ENCODE data around the gene FERD3L.
A peak's percentile ranks its signal among the peaks of the same experiment; 100 is the strongest.

FERD3L gene

GRCh38 chr7:19117091-19117869 is 27.9 kb downstream of the FERD3L start, which contains the start of gene TWIST1:
TSS of gene TWIST1 (minus strand) at chr7:19117636. CDS start at chr7:19117321, 315 bp downstream.
- DNase-seq (ENCODE audit: low spot score) = peak; percentile 85

DNA sequence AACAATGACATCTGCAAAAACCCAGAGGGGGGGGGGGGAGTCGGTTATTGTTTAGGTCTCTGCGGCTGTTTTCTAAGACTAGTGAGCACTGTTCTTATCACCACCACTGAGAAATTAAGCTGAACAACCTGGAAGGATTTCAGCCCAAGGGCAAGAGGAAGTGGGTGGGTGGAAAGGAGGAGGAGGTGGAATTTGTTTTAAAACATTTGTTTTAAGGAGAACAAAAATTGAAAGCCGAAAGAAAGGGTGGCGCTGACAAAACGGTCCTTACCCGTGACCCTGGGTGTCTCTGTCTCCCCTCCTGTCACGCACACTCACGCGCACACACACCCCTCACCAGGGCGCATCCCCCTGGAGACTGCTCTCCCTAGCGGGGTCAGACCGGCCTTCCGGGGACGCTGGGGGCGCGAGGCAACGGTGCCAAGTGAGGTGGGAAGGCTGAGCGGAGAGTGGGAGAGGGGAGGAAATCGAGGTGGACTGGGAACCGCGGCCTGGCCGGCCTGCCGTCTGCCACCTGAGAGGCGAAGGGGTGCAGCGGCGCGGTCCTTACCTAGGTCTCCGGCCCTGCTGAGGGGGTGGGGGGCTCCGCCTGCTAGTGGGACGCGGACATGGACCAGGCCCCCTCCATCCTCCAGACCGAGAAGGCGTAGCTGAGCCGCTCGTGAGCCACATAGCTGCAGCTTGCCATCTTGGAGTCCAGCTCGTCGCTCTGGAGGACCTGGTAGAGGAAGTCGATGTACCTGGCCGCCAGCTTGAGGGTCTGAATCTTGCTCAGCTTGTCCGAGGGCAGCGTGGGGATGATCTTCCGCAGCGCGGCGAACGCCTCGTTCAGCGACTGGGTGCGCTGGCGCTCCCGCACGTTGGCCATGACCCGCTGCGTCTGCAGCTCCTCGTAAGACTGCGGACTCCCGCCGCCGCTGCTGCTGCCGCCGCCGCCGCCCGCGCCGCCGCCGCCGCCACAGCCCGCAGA is 28.8 kb downstream of the FERD3L start:
- peak; percentile 39 for DNase-seq (ENCODE audit: low spot score)

- DNase-seq (ENCODE audit: low spot score) = peak; percentile 55
Measured at GRCh38 chr7:19114551-19114855, 30.7 kb downstream of the FERD3L start.

- DNase-seq (ENCODE audit: low spot score) = peak; percentile 66
Measured at GRCh38 chr7:19113855-19114550, 31.2 kb downstream of the FERD3L start.

- no peak for DNase-seq (ENCODE audit: low spot score)
Measured at GRCh38 chr7:19113002-19113350, 32.2 kb downstream of the FERD3L start.

GRCh38 chr7:19112274-19113001 is 32.8 kb downstream of the FERD3L start:
- DNase-seq (ENCODE audit: low spot score) = peak; percentile 41

DNA sequence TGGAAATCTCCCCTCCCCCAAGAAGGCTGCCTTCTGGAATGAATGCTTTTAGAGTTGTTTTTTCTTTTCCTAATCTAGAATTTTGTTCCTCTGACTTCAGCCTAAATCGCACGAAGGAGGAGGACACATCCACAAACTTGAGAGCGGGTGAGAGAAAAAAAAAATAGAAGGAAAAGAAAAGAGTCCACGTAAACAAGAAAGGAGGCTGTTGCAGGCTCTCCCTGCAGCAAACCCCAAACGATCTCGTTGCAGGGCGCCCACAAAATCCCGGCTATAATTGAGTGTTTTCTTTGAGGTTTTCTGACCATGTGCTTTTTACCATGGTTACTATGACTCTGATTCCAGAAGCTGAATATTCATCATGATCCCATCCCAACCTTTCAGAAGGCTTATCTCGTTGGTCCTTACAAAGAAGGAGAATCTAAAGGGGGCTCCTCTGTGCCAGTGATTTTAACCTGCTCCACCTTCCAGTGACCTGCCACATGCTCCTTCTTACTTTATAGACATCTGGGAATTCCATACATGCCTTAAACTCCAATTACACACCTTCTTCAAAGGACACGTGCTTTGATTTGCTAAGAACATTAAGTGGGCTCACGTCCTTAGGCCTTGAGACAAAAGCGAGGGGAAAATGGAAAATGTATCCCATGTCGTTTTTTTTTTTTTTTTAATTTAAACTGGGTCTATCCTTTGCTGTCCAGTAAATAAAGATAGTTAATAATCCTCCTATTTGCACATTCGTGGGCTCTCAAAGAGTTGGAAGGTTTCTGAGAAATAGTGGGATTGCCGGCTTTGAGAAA is 33.5 kb downstream of the FERD3L start:
- no peak for DNase-seq (ENCODE audit: low spot score)

- DNase-seq (ENCODE audit: low spot score) = no peak
Measured at GRCh38 chr7:19110776-19111175, 34.4 kb downstream of the FERD3L start.

DNA sequence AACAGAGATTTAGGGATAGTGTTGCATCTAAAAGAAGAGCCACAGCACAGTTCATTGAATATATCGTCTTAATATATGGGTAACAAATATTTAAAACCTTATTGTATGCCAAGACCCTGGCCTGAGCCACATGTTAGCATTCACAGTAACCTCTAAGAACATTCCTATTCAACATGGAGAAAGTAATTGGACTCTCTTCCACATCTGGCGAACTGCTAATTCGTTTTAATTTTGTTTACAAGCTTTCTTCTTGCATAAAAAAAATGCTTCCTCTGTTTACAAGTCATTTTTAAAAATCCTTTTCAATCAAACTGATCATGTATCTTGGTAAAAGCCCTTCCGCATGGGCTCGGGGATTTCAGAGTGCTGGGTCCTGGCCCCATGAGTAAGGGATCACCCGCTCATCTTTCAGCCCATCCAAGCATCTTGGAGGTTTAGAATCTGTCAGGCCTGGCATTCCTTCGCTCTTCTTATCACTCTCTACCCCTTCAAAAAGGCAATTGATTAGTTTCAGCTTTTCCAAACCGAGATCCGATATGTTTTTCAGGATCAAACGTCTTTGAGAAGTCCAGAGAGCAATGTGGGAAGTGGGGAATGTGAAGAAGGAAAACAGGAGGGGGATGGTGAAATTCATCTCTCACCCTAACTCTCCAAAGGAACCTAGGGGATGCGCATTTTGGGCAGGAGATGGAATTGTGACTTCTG is 35.0 kb downstream of the FERD3L start:
- DNase-seq (ENCODE audit: low spot score) = no peak

DNA sequence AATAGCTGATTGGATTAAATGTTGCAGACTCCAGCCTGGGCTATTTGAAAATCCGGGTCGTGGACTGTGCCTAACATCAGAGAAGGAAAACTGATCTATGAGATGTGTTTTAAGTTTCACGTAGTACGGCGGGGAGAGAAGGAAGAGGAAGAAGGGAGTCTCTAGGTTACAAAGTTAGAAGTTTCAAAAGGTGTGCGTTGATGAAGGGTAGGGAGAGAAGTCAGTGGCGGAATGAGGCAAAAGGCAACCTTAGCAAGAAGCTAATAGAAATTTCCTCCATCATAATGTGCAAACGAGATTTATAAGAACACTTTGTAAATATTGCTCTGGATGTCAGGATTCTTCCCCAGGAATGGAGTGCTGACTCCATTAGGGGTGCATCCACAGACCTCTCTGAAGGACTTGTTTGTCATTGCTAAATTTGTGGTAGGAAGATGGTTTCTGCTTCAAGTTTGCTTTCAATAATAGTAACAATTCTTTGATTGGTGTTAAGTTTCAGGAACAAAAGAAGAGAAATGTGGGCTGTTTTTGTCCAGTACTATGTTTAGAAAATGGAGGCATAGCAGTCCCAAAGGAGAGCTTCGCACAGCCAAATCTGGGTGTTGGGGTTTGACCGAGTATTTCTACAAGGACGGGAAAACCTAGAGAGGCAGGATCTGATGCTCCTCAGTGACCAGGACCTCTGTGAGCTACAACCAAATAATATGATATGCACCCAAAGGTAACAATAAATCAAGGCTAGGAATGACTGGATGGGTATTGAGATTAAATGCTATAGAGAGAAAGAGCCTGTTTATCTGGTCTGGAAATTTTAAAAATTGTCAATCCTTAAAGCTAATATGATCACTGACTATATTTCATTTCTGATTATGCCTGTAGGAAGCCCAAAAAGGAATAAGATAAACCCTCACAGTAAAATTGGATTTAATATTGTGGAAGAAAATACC is 35.9 kb downstream of the FERD3L start:
- no peak for DNase-seq (ENCODE audit: low spot score)

GRCh38 chr7:19107356-19108146 is 37.7 kb downstream of the FERD3L start:
- DNase-seq (ENCODE audit: low spot score) = peak; percentile 33

GRCh38 chr7:19107081-19107355 is 38.2 kb downstream of the FERD3L start:
- DNase-seq (ENCODE audit: low spot score) = no peak

DNA sequence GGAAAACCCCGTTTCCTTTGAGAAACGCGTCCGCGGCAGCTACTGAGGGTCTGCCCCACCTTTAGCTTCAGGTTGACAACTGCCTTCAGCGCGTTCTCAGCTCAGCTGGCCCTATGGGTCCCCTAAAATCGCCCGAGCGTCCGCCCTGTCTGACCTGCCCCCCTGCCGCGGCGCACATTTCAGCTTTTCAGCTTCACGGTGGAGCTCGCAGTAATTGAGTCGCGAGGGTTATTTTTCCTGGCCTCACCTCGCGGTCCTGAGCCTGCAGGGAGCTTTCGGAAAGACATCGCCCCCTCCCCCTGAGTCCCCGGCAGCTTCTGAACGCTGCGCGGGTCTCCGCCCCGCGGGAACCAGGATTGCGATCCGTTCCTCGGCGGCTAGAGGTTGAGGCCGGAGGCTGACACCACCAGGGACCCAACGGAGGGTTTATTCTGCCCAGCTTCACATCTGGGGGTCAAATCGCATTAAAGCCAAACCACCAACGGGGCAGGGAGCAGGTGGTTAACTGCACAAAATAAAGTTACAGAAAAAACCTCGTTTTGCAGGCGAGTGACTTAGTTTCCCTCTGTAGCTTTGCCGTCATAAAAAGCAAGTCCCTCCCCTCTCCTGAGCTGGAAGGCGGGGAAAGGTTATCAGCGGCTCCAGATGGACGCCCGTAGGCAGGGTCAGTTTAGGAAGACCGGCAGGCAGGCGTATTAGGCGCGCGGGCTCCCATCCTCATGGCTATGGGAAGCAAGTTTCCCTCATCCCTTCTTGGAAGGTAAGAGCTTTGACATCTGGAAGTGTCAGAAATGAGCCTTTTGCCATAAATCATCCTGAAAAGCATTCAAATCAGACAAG is 38.8 kb downstream of the FERD3L start:
- no peak for DNase-seq (ENCODE audit: low spot score)

- no peak for DNase-seq (ENCODE audit: low spot score)
Measured at GRCh38 chr7:19105546-19105945, 39.7 kb downstream of the FERD3L start.

GRCh38 chr7:19104811-19105210 is 40.4 kb downstream of the FERD3L start:
- no peak for DNase-seq (ENCODE audit: low spot score)

DNA sequence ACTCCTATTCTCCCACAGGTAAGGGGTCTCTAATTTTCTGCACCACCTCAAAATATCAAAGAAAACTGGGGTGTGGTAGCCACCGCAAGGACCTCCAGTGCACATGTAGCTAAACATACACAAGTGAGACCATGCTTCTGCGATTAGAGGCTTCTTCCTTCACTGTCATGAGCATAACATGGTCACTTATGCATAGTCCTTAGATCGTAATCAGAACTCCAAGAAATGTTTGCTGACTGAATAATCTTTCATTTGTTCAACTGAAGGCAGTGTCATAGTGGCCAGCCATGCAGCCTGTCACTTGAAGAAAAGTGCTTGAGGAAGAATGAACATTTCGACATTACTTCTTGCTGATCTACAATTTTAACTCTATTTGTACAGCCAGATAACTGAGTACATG is 42.3 kb downstream of the FERD3L start:
- no peak for DNase-seq (ENCODE audit: low spot score)

- DNase-seq (ENCODE audit: low spot score) = no peak
Measured at GRCh38 chr7:19101909-19102308, 43.3 kb downstream of the FERD3L start.

DNA sequence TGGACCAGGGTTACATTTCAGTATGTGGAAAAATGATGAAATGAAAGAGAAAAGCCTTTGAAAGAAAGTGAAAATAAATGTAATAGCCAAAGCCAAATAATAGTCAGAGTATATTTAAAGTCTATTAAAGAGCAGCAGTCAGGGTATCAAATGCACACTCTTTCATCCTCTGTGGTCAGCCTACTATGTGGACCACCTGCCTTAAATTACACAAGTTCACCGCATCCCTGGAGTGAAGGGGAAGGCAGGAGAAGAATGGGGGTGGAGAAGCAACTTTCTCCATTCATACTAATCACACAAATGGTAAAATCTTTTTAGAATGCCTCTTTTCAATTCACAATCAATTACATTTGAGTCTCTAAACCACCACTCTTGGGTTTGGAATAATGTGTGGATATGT is 43.7 kb downstream of the FERD3L start:
- no peak for DNase-seq (ENCODE audit: low spot score)
